GM21447 (cell line): ENCODE data around the gene HECW1.

Experiments used
- ATAC-seq: cut with Tn5 transposase; IDR thresholded peaks from one replicate; pipeline ENCODE4 v1.9.1; 2021; ENCODE audit not compliant: unreplicated experiment

The HECW1 gene

DNA sequence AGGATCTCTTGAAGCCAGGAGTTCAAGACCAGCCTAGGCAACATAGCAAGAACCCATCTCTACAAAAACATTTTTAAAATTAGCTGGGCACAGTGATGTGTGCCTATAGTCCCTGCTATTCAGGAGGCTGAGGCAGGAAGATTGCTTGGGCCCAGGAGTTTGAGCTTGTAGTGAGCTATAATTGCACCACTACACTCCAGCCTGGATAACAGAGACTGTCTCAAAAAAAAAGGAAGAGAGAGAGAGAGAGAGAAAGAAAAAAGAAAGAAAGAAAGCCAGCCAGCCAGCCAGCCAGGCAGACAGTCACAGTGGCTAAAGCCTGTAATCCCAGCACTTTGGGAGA, 375.3 kb downstream of the HECW1 start:
- ATAC-seq, result no peak

DNA sequence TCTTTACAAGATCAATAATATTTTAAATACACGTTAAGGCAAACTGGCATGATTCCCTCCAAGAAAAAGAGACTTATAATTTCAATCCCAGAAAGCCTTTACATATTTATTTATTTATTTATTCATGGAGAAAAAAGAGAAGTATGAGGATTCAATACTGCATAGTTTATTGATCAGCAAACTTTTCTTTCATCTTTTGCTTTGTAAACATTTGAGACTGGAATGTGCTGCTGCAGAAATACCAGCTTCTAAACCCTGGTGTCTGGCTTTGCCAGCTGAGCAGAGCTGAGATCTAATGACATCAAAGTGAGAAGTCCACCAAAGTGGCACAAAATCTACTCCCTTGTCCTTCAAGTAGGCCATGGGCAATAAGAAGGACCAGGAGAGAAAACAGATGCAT, 376.8 kb downstream of the HECW1 start:
- ATAC-seq, result no peak

DNA sequence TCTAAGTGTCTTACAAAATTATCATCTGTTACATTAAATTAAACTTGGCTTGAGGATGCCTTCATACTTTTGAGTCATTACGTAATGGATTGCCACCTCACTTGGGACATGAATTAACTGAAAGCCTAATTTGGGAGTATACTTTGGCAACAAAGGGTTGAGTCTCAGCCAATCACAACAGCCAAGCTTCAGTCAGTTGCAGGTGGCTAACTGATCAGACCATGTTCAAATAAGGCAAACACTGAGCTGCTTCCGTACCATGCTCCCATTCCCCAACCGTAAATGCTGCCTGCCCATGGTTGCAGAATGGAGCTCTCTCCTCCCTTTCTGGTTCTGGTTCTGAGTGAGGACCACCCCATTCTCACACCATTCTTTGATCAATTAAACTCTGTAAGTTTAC, 377.6 kb downstream of the HECW1 start:
- no peak for ATAC-seq

DNA sequence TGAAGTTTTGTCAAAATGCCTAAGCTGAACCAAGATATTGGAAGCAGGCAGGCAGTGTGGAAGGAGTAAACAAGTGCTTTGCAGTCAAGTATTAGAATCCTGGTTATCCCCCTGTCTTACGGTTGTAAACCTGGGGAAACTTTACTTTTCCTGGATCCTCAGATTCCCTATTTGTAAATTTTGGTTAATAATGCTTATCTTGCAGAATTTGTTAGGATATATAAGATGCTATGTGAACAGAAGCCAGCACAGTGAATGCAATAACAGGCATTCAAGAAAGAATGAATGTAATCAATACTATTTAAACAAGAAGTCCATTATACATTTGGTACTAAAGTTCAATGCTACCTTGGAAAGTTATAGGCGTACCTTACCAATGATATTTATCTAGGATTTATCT, 378.7 kb downstream of the HECW1 start:
- ATAC-seq, result no peak

DNA sequence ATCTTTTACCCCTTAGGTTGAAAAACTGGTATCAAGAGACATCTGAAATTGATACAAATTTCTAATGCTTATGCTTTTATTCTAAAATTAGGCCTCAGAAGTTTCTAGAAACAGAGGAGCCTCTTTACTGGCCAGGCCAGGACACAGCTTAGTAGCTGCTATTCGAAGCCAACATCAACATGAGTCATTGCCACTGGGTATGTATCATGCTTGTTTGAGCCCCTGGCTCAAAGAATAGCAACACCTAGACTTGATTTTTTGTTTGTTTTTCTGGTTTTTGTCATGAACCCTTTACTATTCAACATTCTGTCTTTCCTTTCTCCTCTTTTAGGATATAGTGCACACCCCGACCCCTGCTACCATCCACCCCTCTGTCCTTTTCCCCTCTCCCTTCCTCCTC, 379.5 kb downstream of the HECW1 start:
- ATAC-seq, result no peak

DNA sequence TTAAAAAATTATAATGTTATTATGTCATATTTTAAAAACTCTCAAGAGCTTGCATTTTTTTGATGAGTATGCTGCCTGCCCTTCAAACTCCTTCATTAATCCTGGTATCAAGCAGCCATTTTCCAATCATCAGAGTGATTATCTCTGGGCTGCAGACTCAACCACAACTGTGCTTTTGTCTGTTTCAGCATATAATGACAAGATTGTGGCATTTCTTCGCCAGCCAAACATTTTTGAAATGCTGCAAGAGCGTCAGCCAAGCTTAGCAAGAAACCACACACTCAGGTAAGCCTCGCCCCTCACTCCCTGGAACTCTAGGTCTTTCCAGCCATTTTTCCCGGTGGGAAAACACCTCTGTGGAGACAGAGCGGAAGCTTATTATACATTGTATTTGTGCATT, 380.4 kb downstream of the HECW1 start:
- ATAC-seq, result no peak

DNA sequence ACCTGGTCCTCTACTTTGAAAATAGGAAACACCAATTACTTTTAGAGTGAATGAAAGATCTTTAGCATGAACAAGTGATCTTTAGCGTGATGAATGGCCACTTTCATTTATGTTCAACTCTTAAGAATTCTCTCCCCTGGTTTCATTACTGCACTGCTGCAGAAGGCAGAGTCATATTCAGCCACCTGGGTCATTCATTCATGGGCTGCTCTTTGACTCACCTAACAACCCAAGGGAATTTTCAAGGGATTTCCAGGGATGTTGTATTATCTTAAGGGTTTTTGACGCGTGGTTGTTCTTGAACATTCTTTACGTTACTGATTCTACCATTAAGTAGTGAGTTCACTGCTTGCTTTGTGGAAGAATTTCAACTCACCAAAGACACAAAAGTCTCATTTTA, 383.1 kb downstream of the HECW1 start:
- peak; percentile 55 for ATAC-seq

DNA sequence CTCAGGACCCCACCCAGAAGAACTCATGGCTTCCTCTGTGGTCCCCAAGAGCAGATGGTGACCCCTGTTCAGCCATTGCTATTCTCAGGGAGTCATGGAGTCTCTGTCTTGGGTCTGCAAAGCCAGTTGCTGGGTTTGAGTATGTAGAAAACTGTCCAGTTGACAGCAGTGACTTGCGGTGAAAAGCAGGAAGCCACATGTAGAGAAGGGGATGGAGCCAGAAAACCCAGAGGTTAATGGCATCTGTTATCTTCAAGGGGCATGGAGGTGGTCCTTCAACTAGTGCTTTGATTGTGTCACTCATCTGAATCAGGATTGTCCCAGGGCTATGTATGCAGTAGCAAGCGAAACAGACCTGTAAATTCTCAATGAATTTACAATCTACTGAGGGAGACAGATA, 384.1 kb downstream of the HECW1 start:
- no peak for ATAC-seq

DNA sequence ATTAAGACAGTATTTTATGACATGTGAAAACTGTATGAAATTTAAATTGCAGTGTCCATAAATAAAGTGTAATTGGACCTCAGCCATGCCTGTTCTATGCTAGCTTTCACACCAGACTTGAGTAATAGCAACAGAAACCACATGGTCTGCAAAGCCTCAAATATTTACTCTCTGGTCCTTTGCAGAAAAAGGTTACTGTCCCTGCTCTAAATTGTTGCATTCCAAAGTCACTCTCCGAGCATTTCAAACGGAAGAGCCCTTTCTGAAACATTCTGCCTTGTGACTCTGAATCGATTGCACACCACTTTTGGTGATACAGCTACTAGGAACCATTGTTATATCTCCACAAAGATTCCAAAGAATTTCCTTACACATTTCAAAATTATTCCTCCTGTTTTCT, 389.4 kb downstream of the HECW1 start:
- ATAC-seq, result no peak

DNA sequence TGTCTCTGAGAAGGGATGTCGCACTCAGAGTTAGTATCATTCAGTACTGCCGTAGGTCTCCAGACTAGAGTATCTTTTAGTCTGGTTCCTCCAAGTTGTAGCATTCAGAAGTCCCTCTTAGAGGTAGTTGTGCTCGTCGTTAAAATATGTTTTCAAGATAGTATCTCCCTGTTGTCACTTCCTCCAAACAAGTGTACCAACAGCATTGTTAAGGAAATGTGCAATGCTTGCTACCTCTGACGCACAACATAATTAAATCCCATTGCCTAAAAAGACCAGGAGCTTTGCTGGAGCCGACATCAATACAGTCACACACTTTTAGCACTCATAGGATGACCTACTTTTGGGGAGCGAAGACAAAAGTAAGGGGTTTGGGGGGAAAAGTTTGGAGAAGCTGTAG, 390.5 kb downstream of the HECW1 start:
- ATAC-seq, result no peak

DNA sequence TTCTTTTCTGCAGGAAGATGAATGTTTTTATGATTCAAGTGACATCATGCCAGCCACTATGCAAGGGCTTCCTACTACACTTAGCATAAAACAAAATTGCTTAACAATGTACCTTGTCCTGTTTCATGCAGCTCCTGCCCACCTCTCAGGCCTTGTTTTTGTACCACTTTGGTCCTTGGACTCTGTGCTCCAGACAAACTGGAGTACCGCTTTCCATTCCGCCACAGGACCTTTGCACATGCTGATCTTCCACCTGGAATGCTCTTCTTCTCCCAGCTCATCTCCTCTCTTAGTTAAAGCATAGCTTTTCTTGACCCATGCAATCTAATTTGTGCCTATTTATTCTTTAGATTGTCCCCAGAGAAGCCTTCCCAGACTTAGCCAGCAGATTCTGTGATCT, 393.0 kb downstream of the HECW1 start:
- no peak for ATAC-seq

DNA sequence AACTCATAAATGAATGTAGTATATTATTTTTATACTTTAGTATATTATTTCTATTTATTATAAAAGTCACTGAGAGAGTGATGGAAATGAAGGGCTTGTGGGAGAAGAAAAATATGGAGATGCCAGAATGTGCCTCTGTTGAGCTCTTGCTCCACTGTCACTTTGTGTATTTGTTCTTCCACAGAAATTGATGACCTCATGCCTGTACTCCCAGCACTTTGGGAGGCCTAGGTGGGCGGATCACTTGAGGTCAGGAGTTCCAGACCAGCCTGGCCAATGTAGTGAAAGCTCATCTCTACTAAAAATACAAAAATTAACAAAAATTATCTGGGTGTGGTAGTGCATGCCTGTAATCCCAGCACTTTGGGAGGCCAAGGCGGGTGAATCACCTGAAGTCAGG, 394.0 kb downstream of the HECW1 start:
- ATAC-seq, result no peak

DNA sequence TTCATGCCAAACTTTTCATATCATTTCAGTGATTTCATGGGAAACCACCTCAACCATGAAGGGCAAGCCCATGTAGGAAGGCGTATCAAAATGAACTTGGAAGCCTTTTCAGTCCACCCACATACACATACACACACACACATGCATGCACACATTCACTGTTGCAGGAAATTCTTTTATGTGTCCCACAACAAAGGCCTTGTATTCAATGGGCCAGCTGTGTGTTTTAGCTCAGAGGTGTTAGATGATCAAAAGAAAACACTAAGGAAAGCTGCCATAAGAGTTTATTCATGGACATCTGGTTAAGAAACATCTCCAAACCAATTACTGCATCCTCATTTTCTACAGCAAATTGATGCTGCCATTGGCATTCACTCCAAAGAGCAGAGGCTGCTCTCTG, 396.0 kb downstream of the HECW1 start:
- no peak for ATAC-seq

DNA sequence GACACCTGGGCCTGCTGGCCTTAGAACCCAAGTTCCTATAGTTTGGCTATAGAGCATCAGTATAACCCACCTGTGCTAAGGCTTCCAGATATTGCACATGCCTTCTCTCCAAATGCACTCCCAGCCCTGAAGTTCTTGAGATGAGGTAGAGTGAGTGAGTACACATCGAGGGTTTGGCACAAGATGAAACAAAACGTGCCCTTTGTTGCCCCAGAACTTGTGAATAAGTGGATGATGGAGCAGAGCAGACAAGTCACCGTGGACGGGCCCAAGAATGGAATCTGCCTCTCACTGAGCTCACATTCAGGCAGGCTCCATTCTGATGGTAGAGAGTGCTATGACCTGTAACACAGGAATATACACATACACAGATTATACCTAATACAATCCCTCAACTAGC, 397.5 kb downstream of the HECW1 start:
- no peak for ATAC-seq

DNA sequence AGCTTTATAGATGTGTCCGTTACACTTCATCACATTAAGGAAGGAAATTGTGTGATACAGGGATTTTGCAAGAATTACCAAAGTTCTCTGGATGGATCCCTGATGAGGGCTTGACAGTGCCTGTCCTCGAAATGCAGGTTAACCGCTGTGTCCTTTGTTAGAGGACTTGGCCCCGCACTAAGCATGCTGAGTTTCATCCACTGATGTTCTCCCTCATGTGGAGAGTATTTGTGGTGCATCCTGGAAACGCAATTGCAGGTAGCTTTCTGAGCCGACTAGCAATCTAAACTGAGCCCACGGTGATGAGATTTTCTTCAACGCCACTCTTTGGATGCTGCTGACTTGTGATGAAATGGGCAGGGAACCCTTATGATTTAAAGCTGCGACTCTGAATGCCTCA, 398.6 kb downstream of the HECW1 start:
- ATAC-seq, result no peak

DNA sequence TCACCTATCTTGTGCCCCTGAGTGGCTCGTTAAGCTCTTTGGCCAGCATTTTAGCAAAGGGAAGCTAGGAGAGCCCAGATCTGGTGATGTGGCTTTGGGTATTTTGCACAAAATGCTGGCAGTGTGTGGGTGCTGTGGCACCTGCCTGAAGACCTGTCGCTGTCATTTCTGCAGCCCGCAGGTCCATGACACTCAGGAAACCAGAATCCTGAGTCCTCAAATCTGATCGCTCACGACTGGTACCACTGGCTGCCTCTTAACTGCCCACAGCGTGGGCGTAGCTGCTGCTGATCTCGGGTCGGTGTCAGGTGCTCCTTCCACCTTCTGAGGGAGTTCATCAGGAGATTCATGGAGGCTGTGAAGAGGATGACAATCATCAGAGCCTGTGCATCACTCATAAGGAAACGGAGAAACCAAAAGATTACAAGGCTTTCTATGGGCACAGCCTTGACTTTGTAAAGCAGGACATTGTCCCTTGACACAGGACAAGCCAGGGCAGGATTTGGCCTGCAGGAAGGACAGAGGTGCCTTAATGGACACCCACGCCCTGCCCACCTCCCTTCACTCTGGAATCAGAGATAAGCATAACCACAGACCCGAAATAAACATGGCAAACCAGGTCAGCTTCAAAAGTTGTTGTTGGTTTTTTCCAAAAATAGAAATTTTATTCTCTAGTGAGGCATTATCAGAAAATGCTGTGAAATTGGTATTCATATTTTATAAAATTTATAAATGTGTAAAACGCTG, 399.5 kb downstream of the HECW1 start:
- ATAC-seq, result no peak

DNA sequence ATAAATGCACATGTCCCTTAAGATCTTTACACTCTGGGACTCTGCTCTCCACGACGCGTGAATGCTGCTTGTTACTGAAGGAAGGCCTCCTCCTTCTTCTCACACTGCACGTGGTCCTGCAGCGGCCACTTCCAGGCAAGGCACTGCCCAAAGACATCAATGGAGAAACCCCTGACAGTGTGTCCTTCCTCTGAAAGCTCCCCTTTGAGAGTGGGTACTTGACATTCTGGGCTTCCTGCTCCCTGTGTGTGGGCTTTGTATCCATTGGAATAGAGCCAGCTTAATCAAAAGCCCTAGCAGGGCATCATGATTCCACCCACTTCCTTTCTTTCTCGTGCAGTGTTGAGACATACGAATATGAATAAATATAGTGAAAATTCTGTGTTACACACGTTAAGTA, 400.8 kb downstream of the HECW1 start:
- ATAC-seq, result no peak

DNA sequence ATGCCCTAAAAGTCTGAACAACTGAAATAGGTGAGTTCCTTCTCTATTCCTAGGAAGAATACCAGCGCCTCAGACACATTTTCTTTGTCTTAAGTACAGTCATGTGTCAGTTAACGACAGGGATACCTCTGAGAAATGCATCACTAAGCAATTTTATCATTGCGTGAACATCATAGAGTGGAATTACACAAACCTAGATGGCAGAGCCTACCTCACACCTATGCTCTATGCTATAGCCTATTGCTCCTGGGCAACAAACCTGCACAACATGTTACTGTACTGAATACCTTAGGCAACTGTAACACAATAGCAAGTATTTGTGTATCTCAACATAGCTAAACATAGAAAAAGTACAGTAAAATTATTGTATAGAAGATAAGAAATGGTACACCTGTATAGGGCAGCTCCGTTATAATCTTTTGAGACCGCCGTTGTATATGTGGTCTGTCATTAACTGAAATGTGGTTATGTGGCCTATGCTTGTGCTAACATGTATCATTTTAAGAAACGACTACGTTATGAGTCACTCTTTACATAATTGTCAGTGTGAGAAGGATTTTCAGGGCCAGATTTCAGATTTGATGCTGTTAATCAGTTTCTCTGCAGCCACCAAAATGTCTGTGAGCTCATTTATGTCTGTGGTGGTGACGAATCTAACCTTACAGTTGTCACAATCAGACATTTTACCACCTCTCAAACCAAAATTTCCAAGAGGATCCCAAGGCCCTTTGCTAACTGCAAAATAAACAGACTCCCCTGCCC, 404.3 kb downstream of the HECW1 start:
- no peak for ATAC-seq

DNA sequence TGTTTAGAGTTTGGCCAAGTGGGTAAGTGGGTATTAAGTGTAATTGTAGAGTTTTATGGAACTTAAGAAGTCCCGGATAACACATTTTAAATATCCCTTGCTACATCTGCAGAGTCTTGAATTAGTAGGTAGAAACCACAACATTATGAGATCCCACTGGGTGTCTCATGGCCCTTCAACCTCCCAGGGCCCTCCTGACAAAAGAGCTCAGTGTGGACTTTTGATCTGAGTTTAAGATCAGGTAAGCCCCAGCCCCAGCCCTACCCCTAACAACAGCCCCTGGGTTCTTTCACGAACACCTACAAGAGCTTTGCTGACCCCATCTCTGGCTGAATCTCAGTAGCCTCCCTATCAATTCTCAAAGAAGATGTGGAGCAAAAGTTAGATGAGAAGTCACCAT, 405.0 kb downstream of the HECW1 start:
- ATAC-seq, result no peak

DNA sequence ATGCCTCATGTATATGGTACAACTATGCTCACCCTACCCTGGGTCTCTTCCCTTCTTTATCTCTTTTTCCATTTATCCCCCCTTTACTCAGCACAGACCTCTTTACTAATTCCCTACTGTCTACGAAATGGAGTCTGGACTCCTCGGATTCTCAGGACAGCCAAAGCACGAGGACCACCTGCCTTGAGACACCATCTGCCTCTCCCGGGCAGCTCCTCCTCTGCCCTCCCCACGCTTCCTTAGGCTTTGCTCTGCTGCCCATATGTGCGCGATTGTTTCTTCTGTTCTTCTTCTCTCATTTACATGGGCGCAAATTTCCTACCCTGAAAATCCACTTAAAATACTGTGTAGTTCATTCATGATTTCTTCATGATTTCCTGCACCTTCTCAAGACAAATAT, 407.8 kb downstream of the HECW1 start:
- ATAC-seq, result no peak

DNA sequence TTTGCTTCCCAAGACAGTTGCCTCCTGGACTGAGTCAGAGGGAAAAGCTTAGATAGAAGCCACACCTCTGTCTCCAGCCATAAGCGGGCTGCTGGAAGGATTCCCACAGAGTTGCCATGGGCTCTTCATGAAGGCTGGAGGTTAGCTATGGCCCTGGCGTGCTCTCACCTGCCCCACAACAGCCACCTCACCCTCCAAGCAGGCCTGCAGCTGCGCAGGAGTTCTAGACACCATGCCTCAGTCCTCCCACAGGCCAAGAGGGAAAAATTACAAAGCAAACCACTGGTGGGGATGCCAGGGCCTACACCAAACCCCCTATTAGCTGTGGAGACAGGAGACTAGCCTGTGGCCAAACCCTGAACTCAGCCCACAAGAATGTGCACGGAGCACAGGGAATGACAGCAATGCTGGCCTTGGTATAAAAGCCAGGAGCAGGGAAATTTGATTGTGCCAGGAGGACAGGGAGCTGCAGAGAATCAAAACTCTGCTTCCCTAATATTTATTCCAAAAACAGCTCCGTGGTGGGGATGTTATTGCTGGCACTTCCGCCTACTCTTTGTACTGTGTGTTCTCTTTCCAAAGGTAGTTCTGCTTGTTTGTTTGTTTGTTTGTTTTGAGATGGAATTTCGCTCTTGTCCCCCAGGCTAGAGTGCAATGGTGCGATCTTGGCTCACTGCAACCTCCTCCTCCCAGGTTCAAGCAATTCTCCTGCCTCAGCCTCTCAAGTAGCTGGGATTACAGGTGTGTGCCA, 410.1 kb downstream of the HECW1 start:
- ATAC-seq, result no peak
